ENCODE data around the gene CPD.

DNA sequence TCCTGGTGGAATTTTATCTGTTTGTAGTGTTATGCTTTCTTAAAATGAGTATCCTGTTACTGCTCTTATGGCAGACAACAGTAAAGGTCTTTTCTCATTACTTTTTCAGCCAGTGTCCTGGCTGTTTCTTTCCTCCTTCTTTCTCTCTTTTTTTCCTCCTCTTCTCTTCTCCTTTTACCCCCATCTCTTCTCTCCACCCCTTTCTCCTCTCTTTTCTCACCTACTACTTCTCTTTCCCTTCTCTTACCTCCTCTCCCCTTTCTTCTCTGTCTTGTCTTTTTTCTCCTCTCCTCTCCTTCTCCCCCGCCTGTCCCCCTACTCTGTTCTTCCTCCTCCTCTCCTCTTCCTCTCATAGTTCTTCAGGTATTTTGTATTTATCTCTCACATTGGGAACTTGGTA, 48.9 kb downstream of the CPD start:
- TF ChIP-seq TAF1 (IDR thresholded peaks at IDR 0.05; ENCODE audit: borderline replicate concordance, low read depth, low read length) (no peak), POLR2A (IDR thresholded peaks at IDR 0.05; ENCODE audit: low read depth, low read length) (no peak)
